ENCODE measurements around the gene TNS3. TPM values are rescaled to one million over a fixed set of nuclear protein-coding genes. Genes with fewer than 3 reads are reported as not detected.

Gene TNS3
- total RNA-seq, 1 experiment from 2014 or later: 147 TPM

- DNase-seq (ENCODE audit: low spot score): no peak
These were observed 274.6 kb downstream of the TNS3 start for GRCh38 chr7:47307311-47307710.

DNA sequence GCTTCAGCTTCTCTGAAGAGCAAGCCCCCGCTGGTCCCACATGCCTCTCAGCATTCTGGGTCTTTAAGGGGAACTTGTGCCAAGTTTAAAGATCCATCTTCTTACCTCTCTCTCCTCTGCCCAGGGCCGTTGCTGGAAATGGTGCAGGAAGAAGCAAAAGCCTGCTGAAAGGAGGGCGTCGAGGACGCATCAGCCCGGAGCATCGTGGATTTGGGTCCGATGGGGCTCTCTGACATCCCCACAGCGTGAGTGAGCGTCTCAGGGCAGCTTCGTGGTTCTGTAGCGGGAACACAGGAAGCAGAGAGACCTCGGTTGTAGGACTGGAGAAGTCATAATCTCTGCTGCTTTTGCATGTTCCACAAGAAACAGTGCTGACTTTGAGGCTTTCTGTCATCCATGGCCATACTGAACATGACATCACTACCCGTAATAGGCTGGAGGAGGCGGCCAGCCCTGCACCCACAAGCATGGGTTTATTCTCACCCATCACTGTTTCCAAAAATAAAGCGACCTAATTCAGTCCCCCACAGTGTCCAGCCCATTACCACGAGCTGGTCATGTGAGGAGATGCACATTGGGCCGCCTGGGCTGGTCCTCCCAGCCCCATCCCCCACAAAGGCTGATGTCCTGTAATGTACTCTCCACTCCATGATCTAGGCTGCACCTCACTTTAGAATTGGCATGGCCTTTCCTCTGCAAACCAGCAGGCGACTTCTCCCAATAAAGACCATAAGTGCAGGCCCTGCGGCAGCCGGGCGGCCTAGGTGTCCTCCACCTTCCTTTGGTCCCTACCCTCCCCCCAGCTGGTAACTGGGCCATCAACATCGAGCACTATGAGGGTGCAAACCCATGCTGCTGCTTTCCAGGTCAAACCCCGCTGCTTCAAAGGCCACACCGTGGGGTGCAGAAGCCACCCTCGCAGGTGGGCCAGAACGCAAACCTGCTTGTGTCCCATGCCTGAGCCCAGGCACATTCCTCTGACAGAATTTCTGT, 276.9 kb downstream of the TNS3 start:
- no peak for DNase-seq (ENCODE audit: low spot score)

- no peak for DNase-seq (ENCODE audit: low spot score)
These were observed 278.0 kb downstream of the TNS3 start for GRCh38 chr7:47303695-47304453.

DNA sequence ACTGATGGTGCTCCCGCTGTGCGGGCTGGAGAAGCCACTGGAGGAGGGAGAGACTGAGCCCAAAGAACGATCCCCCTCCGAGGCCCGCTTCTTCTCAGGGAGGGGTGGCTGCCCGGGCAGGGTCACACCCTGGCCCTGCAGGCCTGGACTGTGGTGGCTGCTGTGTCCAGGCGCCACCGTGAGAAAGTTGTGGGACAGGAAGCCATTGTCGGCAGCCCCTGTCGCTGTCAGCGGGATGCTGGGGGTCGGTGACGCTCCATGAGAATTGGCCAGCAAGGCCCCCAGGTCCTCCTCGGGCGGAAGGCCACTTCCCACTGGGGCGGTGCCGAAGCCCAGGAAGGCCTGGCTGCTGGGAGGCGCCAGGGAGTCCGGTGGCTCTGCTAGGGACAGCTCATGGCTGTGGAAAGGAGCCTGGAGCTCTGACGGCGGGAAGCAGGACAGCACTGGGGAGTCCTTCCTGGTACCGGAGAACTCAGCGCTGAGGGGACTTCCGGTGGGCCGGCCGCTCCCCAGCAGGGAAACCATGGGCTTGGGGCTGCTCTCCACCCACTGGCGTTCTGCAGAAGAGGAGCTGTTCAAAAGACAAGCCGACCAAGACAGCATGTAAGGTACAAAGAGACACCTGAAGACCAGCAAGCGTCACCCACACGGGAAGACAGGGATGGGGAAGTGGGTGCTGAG, 278.8 kb downstream of the TNS3 start:
- DNase-seq (ENCODE audit: low spot score): no peak

DNA sequence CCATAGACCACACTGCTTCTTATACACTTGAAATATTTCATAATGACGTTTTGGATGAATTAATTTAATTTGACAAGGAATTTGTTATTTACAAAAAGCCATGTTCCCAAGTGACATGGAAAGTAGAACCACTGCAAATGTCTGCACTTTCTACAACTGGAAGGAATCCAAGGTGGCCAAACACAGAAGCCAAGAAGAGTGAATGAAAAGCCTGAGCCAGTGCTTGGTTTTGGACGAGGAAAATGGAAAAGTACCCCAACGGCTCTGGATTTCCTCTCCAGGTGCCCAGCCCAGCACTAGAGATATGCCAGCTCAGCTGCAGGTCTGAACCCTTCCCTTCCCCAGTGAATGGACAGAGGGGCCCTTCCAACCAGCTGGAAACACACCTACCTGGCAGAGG, 279.4 kb downstream of the TNS3 start:
- no peak for DNase-seq (ENCODE audit: low spot score)

- DNase-seq (ENCODE audit: low spot score): no peak
These were observed 280.1 kb downstream of the TNS3 start for GRCh38 chr7:47301657-47302295.

DNA sequence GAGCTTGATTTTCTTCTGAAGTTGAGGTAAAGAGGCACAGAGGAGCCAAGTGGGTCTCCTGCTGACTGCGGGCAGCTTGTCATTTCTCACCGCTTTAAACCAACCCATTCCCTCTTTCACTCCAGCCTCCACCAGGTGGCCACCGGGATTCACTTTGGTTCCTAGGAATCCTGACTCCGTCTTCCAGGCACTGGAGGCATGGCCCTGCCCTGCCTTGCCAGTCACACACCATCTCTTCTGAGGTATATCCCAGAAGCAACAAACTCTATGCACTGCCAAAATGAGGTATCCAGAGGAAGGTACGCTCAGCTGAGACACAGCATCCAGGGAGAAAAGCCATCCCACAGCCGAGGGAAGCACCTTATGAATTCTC, 280.8 kb downstream of the TNS3 start:
- no peak for DNase-seq (ENCODE audit: low spot score)

- no peak for DNase-seq (ENCODE audit: low spot score)
These were observed 281.3 kb downstream of the TNS3 start for GRCh38 chr7:47300472-47301104.

DNA sequence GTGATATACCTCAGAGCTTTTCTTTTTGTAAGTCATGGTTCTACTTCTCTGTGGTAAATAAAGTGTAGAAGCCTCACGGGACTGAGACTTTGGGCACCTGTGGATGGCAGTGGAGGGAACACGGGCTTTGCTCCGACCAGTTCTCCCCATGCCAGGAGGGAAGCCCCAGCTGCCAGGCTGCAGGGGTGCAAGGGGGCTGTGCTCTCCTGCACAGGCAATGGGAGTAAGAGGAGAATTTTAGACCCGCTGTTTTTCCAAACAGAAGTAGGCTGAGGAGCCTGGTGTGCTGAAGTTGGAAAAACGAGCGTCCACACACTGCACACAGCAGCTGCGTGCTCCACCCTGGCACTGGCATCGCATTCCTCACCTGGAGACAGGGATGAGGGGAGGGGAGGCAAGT, 282.4 kb downstream of the TNS3 start:
- no peak for DNase-seq (ENCODE audit: low spot score)

- DNase-seq (ENCODE audit: low spot score): no peak
These were observed 283.3 kb downstream of the TNS3 start for GRCh38 chr7:47298636-47299035.

GRCh38 chr7:47297120-47297519, 284.8 kb downstream of the TNS3 start:
- no peak for DNase-seq (ENCODE audit: low spot score)

DNA sequence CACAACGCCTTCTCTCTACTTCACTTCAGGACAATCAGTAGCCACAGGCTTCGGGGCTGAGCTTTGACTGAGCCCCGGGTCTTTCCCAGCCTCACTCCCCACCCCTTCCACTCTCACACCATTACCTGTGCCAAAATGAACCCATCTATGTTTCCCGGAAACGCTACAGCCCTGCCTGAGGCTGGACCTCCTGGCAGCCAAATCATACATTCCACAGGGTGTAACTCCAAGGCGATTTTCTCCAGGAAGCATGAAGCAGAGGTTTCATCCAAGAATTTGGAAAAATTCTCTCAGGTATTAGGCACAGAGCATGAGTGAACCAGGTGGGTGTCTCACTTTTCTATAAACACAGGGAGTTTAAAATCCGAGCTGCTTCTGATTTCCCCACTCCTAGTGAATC, 286.3 kb downstream of the TNS3 start:
- no peak for DNase-seq (ENCODE audit: low spot score)

- DNase-seq (ENCODE audit: low spot score): no peak
These were observed 287.2 kb downstream of the TNS3 start for GRCh38 chr7:47294556-47295222.

DNA sequence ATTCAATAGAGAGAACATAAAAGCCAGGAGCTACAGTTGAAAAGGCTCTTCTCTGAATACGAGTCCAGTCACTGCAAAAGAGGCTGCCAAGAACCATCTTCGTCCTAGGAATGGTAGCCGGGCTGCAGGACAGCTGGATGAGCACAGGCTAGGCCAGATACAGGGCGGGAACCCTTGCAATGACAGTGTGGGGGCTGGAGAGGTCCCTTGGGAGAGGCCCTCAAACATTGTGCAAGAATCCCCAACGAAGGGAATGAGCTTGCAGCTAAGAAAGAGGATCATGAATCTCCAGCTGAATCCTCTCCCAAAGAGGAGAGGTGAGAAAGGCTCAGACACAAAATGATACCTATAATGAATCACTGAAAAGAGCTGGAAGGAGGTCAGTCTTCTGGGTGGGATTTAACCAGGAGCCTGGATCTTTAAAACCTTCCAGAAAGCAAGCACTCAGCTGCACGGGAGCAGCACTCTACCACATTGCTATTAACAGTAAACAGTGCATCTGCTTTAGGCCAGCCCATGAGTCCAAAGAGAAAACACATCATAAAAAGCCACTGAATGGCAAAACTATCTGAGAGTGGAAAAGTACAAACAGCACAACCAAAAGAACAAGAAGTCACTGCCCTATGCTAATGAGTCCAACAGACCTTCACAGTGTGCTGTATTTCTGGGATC, 287.9 kb downstream of the TNS3 start:
- no peak for DNase-seq (ENCODE audit: low spot score)

DNA sequence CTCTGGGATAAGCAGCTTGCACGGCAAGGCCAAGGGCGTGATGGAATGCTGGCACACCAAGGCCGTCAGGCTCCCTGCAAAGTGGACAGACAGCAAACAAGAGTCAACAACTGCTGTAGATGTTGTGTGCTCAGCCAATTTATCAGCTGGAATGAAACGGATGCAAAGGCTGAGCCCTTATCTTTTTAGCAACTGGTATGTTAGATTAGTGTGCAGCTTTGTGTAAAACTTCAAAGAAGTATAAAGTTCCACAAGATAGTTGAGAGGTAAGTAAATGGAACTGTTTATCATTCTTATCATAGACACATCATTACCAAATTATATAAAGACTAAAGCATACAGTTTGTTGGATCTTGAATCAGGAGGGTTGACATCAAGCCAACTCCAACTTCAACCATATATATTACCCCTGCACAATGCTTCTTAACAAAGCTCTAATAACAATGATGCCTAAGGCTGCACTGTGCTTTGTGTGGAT, 289.0 kb downstream of the TNS3 start:
- no peak for DNase-seq (ENCODE audit: low spot score)

GRCh38 chr7:47291461-47292081, 290.3 kb downstream of the TNS3 start:
- DNase-seq (ENCODE audit: low spot score): peak; percentile 90

DNA sequence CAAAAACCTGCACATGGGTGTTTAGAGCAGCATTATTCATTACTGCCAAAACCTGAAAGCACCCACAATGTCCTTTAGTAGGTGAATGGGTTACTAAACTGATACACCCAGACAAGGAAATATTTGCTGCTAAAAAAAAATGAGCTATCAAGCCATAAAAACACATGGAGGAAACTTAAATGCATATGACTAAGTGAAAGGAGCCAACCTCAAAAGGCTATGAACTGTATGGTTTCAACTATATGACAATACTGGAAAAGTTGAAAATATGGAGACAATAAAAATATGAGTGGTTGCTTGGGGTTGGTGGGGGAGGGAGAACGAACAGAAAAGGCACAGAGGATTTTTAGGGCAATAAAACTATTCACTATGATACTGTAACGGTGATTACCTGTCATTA, 291.0 kb downstream of the TNS3 start:
- DNase-seq (ENCODE audit: low spot score): no peak

- DNase-seq (ENCODE audit: low spot score): no peak
These were observed 291.4 kb downstream of the TNS3 start for GRCh38 chr7:47290466-47290865.

- DNase-seq (ENCODE audit: low spot score): no peak
These were observed 293.9 kb downstream of the TNS3 start for GRCh38 chr7:47288060-47288459.
